Activated CD8-positive, alpha-beta memory T cell treated with anti-CD3 and anti-CD28 coated beads, Interleukin-2, amount 50 U/mL, for 1 hour (primary cell): Measurements from ENCODE around the gene EFNA1.

Source experiments
- DNase-seq: peaks from one replicate; pipeline ENCODE4 v3.0.0-alpha.2; 2020; ENCODE audit errors: extremely low read depth

Gene EFNA1

DNA sequence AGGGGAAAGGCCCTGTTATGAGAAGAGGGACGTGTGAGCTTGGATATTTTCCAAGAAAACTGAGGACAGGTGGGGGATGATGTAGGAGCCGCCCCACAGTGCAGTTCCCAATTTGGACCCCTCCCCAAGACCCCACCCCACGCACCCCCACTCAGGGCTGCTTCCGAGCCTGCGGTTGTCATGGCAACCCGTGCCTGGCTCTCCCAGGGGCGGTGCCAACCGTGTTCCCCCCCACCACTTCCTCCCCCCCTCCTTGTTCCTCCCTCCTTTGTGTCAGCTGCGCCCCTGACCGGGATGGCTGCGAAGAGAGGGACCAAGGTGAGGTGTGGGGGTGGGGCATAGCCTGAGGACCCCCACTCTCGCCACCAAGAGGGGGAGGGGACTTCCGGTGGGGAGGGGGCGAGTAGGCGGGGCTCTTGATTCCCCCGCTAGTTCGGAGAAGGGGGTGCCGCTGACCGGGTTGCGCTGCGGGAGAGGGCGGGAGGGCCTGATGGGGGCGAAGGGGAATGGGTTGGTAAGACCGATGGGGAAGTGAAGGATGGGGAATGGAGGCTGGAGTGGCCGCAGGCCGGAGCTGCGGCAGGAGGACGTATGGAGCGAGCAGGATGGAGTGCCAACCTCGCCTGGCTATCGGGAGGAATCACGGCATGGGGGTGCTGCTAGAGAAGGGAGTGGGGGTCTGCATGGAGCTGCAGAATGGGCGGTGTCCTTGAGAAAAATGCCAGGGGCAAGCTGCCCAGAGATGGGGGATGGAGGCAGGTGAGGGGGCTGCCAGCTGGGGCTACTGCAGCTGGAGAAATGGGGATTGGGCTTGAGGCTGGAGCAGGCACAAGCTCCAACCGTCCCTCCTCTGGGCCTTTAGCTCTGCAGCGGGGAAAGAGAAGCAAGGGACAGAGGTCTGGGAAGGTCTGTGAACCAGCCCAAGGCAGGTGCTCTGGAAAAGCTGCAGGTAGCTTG lies 46.9 kb downstream of the EFNA1 start:
- DNase-seq, result no peak

DNA sequence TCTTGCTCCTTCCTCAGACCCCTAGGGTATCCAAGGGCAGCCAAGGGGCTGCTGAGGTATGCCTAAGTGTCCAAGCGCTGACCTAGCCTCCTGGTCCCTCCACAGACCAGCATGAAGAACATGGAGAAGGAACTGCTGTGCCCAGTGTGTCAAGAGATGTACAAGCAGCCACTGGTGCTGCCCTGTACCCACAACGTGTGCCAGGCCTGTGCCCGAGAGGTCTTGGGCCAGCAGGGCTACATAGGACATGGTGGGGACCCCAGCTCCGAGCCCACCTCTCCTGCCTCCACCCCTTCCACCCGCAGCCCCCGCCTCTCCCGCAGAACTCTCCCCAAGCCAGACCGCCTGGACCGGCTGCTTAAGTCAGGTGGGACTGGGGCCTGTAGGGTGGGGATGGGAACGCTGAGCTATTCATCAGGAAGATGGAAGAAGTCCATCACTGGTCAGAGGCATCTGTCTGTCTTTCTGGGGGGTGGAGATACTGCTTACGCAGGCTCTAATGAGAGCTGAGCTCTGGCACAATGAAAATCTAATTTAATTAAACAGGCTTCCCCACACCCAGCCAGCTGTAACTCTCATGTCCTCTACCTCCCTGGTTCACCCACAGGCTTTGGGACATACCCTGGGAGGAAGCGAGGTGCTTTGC lies 47.7 kb downstream of the EFNA1 start:
- no peak for DNase-seq

DNA sequence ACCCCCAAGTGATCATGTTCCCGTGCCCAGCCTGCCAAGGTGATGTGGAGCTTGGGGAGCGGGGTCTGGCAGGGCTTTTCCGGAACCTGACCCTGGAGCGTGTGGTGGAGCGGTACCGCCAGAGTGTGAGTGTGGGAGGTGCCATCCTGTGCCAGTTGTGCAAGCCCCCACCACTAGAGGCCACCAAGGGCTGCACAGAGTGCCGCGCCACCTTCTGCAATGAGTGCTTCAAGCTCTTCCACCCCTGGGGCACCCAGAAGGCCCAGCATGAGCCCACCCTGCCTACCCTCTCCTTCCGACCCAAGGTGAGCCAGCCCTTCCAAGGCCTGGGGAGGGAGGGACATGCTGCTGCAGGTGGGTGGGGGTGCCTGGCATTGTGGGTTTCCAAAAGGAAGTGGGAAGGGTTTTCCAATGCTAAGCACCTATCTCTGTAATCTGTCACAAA lies 48.3 kb downstream of the EFNA1 start:
- no peak for DNase-seq

DNA sequence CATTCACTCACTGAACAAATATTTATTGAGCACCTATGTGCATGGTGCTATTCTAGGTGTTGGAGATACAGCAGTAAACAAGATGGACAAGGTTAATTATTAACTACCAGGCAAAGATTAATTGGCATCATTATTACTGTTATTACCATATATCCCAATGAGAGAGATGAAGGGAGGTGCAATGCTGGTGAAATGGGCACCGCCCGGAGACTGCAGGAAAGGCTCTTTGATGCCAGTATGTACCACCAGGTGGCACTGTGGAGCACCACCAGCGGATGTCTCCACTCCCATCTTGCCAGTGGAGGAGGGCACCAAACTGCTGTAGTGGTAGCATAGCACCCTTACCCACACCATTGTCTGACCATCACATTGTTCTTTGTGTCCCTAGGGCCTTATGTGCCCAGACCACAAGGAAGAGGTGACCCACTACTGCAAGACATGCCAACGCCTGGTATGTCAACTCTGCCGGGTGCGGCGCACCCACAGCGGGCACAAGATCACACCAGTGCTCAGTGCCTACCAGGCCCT lies 48.9 kb downstream of the EFNA1 start:
- no peak for DNase-seq

DNA sequence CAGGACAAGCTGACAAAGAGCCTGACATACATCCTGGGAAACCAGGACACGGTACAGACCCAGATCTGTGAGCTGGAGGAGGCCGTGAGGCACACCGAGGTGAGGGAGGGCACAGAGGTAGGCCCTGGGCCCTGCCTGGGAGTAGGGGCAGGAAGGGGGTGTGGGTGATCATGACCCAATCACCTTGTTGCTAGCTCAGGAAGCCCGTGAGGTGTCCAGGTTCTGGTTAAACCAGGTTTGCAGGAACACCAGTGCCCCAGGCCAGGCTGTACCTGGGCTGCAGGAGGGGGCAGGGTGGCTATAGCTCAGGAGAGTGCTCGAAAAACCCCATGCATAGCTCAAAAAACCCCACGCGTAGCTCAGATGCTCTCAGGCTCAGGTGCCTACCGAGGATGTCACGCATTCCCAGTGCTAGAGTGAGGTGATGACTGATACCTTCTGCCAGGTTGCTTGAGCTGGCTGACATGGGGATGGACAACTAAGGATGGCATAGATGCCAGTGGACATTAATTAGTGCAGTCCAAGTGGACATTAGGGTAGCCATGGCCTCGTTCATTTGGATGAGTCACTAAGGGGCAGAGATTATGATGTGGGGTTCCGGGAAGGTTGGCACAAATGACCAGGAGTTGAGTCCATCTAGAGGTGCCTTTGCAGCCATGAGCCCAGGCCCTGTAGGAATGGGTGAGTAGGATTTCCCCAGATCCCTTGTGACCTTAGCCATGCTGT lies 49.7 kb downstream of the EFNA1 start:
- no peak for DNase-seq

DNA sequence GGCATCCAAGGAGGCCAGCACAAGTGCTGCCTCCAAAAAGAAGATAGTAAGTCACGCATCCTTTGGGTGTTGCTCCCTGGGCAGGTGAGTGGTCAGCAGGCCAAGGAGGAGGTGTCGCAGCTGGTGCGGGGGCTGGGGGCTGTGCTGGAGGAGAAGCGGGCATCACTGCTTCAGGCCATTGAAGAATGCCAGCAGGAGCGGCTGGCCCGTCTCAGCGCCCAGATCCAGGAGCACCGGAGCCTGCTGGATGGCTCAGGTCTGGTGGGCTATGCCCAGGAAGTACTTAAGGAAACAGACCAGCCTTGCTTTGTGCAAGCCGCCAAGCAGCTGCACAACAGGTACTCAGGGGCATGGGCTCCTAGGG lies 50.2 kb downstream of the EFNA1 start:
- no peak for DNase-seq

DNA sequence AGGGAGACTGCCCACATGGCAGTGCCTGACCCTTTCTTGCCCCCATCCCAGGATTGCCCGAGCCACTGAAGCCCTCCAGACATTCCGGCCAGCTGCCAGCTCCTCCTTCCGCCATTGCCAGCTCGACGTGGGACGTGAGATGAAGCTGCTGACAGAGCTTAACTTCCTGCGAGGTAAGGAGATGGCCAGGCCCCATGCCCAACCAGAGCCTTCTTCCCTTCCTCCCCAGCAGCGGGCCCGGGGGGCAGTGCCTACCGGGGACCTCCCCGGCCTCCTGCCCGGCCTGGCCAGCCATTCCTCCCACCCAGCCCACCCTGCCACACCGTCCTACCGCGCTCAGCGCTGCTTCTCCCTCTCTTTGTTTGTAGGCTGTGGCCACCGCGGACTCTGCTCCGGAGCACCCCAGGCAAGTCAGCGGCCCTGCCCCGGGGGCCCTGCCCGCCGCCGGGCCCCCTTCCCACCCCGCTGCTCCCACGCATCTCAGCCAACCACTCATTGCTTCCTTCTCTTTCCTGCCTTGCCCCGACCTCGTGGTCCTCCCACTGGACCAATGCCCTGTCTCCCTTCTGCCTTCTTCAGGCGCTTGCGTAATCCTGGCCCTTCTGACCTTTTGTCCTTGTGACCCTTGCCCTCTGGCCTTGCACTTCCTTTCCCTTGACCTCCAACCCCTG lies 50.9 kb downstream of the EFNA1 start:
- no peak for DNase-seq

DNA sequence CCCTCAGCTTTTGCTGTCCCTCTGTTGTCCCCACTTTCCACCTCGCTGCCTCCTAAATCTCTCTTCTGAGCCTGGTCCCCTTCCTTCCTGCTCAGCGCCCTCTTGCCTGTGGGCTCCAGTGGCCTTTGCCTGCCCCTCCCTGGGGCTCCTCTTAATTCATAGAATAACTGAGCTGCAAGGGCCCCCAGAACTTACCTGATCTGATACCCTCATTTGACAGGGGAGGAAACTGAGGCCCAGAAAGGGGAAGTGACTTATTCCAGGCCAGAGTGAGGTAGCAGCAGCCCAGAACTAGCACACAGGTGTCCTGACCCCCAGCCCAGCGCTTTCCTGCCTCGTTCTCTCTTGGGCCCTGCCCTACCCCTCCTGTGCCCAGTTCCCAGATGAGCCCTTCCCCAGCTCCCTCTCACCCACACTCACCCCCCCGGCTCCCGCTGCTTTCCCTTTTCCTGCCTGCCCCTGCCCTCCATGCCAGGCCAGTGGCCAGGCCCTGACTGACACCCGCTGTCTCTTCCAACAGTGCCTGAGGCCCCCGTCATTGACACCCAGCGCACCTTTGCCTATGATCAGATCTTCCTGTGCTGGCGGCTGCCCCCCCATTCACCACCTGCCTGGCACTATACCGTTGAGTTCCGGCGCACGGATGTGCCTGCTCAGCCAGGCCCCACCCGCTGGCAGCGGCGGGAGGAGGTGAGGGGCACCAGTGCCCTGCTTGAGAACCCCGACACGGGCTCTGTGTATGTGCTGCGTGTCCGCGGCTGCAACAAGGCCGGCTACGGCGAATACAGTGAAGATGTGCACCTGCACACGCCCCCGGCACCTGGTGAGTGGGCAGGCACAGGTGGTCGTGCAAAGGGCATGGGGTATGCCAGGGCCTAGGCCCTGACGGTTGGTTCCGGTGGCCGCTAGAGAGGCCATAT lies 51.7 kb downstream of the EFNA1 start:
- no peak for DNase-seq

DNA sequence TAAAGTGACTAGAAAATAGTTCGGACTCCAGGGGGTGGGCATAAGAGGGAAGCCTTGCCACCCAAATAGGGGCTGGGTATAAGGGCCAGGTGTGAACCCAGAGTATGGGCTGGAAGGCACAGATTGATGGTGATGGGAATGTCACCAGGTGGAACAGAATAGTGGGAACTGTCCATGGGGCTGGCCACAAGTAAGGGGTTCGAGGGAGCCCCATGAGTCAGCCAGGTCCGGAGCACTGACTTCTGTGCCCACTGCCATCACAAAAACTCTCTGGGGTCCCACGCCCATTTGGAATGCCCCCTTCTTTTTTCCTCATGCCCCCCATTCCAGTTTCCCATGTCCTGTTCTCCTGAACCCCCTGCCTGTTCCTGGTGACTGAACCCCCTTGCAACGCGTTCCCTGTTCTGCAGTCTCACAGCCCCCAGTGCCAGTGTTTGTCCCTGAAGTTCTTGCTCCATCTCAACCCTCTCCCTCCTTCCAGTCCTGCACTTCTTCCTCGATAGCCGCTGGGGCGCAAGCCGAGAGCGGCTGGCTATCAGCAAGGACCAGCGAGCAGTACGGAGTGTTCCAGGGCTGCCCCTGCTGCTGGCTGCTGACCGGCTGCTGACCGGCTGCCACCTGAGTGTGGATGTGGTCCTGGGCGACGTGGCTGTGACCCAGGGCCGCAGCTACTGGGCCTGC lies 53.8 kb downstream of the EFNA1 start:
- DNase-seq, result no peak

DNA sequence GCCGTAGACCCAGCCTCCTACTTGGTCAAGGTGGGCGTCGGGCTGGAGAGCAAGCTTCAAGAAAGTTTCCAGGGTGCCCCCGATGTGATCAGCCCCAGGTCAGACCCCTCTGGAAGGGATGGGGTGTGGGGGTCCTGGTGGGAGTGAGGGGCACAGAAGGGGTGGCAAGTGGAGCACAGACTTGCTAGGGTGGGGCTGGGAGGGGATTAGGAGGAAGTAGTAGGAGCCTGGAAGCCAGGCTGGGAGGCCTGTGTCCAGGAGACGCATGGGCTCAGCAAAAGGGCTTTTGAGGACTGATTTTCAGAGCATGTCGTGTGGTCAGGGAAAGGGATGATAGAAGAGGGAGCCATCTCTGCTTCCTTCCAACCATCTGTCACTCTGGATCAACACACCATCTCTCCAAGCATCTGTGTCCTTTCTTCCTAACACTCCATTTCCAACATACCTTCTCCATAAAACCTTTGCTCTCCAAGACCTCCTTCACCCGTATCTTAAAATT lies 54.4 kb downstream of the EFNA1 start:
- DNase-seq, result no peak

DNA sequence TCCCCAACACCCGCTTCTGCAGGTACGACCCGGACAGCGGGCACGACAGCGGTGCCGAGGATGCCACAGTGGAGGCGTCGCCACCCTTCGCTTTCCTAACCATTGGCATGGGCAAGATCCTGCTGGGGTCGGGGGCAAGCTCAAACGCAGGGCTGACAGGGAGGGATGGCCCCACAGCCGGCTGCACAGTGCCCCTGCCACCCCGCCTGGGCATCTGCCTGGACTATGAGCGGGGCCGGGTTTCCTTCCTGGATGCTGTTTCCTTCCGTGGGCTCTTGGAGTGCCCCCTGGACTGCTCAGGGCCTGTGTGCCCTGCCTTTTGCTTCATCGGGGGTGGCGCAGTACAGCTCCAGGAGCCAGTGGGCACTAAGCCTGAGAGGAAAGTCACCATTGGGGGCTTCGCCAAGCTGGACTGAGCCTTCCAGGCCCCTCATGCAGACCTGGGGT lies 56.1 kb downstream of the EFNA1 start:
- DNase-seq, result no peak

DNA sequence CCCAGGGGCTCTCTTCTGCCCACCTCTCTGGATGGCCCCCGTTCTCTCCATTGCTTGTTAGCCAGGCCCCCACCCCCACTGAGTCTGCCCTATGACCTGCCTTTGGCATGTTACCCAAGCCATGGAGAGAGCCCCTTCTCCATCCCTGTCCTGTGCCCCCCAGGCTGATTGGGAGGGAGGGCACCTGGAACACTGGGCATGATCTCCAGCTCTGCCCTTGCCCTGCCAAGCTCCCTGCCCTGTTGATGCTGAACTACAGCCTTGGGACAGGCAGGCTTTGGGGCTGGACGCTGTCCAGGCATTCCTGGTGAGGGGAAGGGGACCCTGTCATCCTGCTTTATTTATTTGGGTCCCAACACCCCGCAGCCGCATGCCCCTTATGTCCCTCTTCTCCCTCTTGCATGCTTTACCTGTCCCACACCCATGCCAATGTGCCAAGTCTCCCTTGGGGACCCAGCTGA lies 56.7 kb downstream of the EFNA1 start:
- DNase-seq, result no peak
